Thyroid gland (tissue), 4 donors: ENCODE data around the gene ADRA2C. TPM values are rescaled to one million over a fixed set of nuclear protein-coding genes. Genes with fewer than 3 reads are reported as not detected.

Experiments used
- DNase-seq, 2 donors: peaks; one replicate each; pipeline ENCODE4 v3.0.0-alpha.2; 2019
- H3K27ac ChIP-seq, 3 donors: fragments of 200-600 bp; sonication (generic); 1 replicate in 2 of 3; 2 replicates in 1 of 3; pipeline ENCODE4 v1.5.1; 2016 to 2019; ENCODE audit warnings: mild to moderate bottlenecking in 1 of 3, moderate library complexity in 1 of 3
- H3K27me3 ChIP-seq: fragments of 200-600 bp; sonication (generic); one replicate; pipeline ENCODE4 v1.5.1; 2019
- H3K36me3 ChIP-seq, 2 donors: fragments of 200-600 bp; sonication (generic); one replicate each; pipeline ENCODE4 v1.5.1; 2016 to 2019
- H3K4me1 ChIP-seq, 2 donors: fragments of 200-600 bp; sonication (generic); one replicate each; pipeline ENCODE4 v1.5.1; 2017 to 2019
- H3K4me3 ChIP-seq, 3 donors: fragments of 200-600 bp; sonication (generic); replicated peaks in 1 of 3; 1 replicate in 2 of 3; 2 replicates in 1 of 3; pipeline ENCODE4 v1.5.1; 2016; ENCODE audit warnings: mild to moderate bottlenecking in 1 of 3
- H3K9me3 ChIP-seq: fragments of 200-600 bp; sonication (generic); one replicate; pipeline ENCODE4 v1.5.1; 2017
- POLR2A ChIP-seq, 2 donors: fragments of 450-650 bp; IDR thresholded peaks; one replicate each; pipeline ENCODE4 v1.6.1; 2017; ENCODE audit warnings: antibody characterized with exemption in 2 of 2, mild to moderate bottlenecking in 2 of 2, moderate library complexity in 1 of 2
- WGBS, 2 donors: methylation state at CpG; one replicate each; pipeline ENCODE4 v1.1.5; 2017; 5-methylcytosine and 5-hydroxymethylcytosine counted together
- intact Hi-C: fragments of 100-400 bp; cut with DNase I; formaldehyde crosslinking; loops from one replicate; pipeline ENCODE4 v1.15.1; 2023
- total RNA-seq, 4 donors: library from RNA; depleted of rRNA; stranded (reverse); fragments of >200 nt; gene quantifications; one replicate each; pipeline ENCODE4 v1.2.3, GENCODE V29; 2016
- TF ChIP-seq, protein P1 (sequence below), 6 experiments: fragments of 200-600 bp in 3 of 6; fragments of 450-650 bp in 3 of 6; sonication (generic) in 3 of 6; IDR thresholded peaks; one replicate each; pipeline ENCODE4 v1.5.1; 2016 to 2019; ENCODE audit warnings: antibody characterized with exemption in 6 of 6, mild to moderate bottlenecking in 2 of 6, inconsistent platforms in 1 of 6, moderate library complexity in 1 of 6

The ADRA2C gene
- total RNA-seq, 4 donors from 2014 or later, result 0.45 to 3.5 (median 1.1) TPM

GRCh38 chr4:3776166-3777032 lies 10.2 kb downstream of the ADRA2C start:
- WGBS, 2 donors, result 73% methylated on average over 8 to 11 of the region's 22 CpGs
- intact Hi-C loops, result no loop called here

GRCh38 chr4:3777033-3777390 lies 10.8 kb downstream of the ADRA2C start:
- H3K4me1 ChIP-seq, result no peaks in the 10 kb centered on the region
- TF ChIP-seq POLR2A (IDR thresholded peaks at IDR 0.05), result no peak
- TF ChIP-seq, protein P1, sequence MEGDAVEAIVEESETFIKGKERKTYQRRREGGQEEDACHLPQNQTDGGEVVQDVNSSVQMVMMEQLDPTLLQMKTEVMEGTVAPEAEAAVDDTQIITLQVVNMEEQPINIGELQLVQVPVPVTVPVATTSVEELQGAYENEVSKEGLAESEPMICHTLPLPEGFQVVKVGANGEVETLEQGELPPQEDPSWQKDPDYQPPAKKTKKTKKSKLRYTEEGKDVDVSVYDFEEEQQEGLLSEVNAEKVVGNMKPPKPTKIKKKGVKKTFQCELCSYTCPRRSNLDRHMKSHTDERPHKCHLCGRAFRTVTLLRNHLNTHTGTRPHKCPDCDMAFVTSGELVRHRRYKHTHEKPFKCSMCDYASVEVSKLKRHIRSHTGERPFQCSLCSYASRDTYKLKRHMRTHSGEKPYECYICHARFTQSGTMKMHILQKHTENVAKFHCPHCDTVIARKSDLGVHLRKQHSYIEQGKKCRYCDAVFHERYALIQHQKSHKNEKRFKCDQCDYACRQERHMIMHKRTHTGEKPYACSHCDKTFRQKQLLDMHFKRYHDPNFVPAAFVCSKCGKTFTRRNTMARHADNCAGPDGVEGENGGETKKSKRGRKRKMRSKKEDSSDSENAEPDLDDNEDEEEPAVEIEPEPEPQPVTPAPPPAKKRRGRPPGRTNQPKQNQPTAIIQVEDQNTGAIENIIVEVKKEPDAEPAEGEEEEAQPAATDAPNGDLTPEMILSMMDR (IDR thresholded peaks at IDR 0.05), result no peak
- intact Hi-C loops, result no loop called here

More at GRCh38 chr4:3776166-3777032, 10.2 kb downstream of the ADRA2C start:
- Histone ChIP-seq H3K4me3 (no peak overlapping the region), H3K27ac (no peak overlapping the region), H3K9me3 (no peaks in the 10 kb centered on the region), H3K36me3 (no peaks in the 10 kb centered on the region), H3K4me1 (no peaks in the 10 kb centered on the region), H3K27me3 (no peaks in the 10 kb centered on the region)
- no peak for DNase-seq
- TF ChIP-seq, protein P1 (IDR thresholded peaks at IDR 0.05), result no peak
- TF ChIP-seq POLR2A (IDR thresholded peaks at IDR 0.05), result no peak

DNA sequence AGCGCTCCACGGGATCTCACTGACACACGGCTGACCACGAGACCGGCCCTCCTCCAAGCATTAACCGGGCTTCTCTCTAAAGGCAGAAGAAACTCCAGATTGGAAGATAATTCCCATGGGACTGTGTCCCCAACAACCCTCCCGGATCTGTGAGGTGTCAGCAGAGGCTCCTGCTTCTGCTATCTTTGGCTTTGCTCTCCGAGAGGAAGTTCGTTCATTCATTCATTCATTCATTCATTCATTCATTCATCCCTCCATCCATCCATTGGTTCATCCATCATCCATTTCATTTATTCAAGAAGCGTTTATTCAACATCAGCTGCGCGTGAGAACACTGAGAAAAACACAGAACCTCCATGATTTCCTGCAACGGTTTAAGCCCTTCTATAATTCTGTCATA lies 11.5 kb downstream of the ADRA2C start:
- Histone ChIP-seq H3K27ac (no peak overlapping the region), H3K9me3 (no peaks in the 10 kb centered on the region), H3K4me1 (no peaks in the 10 kb centered on the region), H3K36me3 (no peaks in the 10 kb centered on the region), H3K27me3 (no peaks in the 10 kb centered on the region), H3K4me3 (no peak overlapping the region)
- intact Hi-C loops, result no loop called here
- TF ChIP-seq, protein P1 (IDR thresholded peaks at IDR 0.05), result no peak
- no peak for TF ChIP-seq POLR2A (IDR thresholded peaks at IDR 0.05)
- WGBS, 2 donors, result 75 to 77% methylated on average over 13 of the region's 13 CpGs
- DNase-seq, result no peak

More at GRCh38 chr4:3777033-3777390, 10.8 kb downstream of the ADRA2C start:
- H3K36me3 ChIP-seq, result no peaks in the 10 kb centered on the region
- no peak overlapping the region for H3K27ac ChIP-seq
- no peak overlapping the region for H3K4me3 ChIP-seq
- H3K27me3 ChIP-seq, result no peaks in the 10 kb centered on the region
- WGBS, 2 donors, result 78 to 79% methylated on average over 4 to 5 of the region's 5 CpGs
- DNase-seq, result no peak
- H3K9me3 ChIP-seq, result no peaks in the 10 kb centered on the region

GRCh38 chr4:3779509-3779908 lies 13.3 kb downstream of the ADRA2C start:
- H3K36me3 ChIP-seq, result no peaks in the 10 kb centered on the region
- H3K27ac ChIP-seq, result no peak overlapping the region
- no peaks in the 10 kb centered on the region for H3K4me1 ChIP-seq
- H3K9me3 ChIP-seq, result no peaks in the 10 kb centered on the region
- TF ChIP-seq, protein P1 (IDR thresholded peaks at IDR 0.05), result no peak
- no peak for DNase-seq
- H3K4me3 ChIP-seq, result no peak overlapping the region
- no peaks in the 10 kb centered on the region for H3K27me3 ChIP-seq
- 87% methylated on average over 6 of the region's 6 CpGs; no CpG with 5 or more reads in 1 of the 2 donors for WGBS, 2 donors
- intact Hi-C loops, result no loop called here
